Activated CD8-positive, alpha-beta memory T cell treated with anti-CD3 and anti-CD28 coated beads, Interleukin-2, amount 50 U/mL, for 24 hours (primary cell): ENCODE results near the gene PRRT4.

ENCODE experiments used
- DNase-seq: peaks from one replicate; pipeline ENCODE4 v3.0.0-alpha.2; 2020; ENCODE audit errors: extremely low read depth

The PRRT4 gene

GRCh38 chr7:128395748-128396147, 34.3 kb upstream of the PRRT4 start:
- DNase-seq, result no peak

GRCh38 chr7:128394904-128395496, 33.5 kb upstream of the PRRT4 start:
- DNase-seq, result no peak

- DNase-seq, result no peak
These were observed 32.2 kb upstream of the PRRT4 start for GRCh38 chr7:128393526-128394330.

GRCh38 chr7:128392446-128393327, 31.2 kb upstream of the PRRT4 start:
- DNase-seq, result no peak

GRCh38 chr7:128391805-128392204, 30.3 kb upstream of the PRRT4 start:
- no peak for DNase-seq

- no peak for DNase-seq
These were observed 29.5 kb upstream of the PRRT4 start for GRCh38 chr7:128390871-128391565.

GRCh38 chr7:128389618-128390329, 28.3 kb upstream of the PRRT4 start:
- no peak for DNase-seq

GRCh38 chr7:128389085-128389617, 27.7 kb upstream of the PRRT4 start:
- no peak for DNase-seq

- DNase-seq, result no peak
These were observed 26.6 kb upstream of the PRRT4 start for GRCh38 chr7:128388145-128388485.

GRCh38 chr7:128387216-128388144, 26.0 kb upstream of the PRRT4 start:
- DNase-seq, result no peak

GRCh38 chr7:128385988-128386925, 24.8 kb upstream of the PRRT4 start:
- DNase-seq, result no peak

GRCh38 chr7:128384726-128385125, 23.2 kb upstream of the PRRT4 start:
- DNase-seq, result no peak

GRCh38 chr7:128383776-128384175, 22.3 kb upstream of the PRRT4 start:
- no peak for DNase-seq

GRCh38 chr7:128381161-128381821, 19.8 kb upstream of the PRRT4 start:
- no peak for DNase-seq

GRCh38 chr7:128380483-128381106, 19.1 kb upstream of the PRRT4 start:
- no peak for DNase-seq

GRCh38 chr7:128379900-128380479, 18.5 kb upstream of the PRRT4 start:
- DNase-seq, result no peak

- DNase-seq, result no peak
These were observed 17.1 kb upstream of the PRRT4 start for GRCh38 chr7:128378637-128379036.
